ENCODE measurements around the gene PTPRG. TPM values are rescaled to one million over a fixed set of nuclear protein-coding genes. Genes with fewer than 3 reads are reported as not detected.

The PTPRG gene
- total and polyA plus RNA-seq, 2 donors (not counting 3 experiments of a cell fraction or from before 2014, with no cell fraction given) = 8.9 to 39.1 TPM

DNA sequence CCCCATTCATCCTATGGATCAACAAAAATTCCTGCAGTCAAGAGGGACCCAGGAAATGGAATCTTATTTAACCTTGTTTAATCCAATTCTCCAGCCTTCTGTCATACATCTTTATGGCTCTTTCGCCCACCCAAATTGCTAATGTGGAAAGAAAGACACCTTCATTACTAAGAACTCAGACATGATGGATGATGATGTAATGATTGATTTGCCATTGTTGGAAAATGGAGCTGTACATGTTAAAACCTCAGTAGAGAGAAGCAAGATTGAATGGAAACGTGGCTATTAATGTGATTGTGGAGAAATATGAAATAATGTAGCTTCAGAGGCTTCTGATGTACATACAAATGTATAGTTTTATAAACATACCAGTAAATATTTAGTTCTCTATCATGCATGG lies 15.7 kb upstream of the PTPRG start:
- CTCF ChIA-PET = interaction anchor here (0.5 to 2.3 kb wide), 3 partner anchors 9 to 762 kb away, joined by 3 to 14 read pairs (median 3); no protein-coding TSS in a partner anchor

More for the DNA sequence above, 15.7 kb upstream of the PTPRG start:
- no peaks in the 10 kb centered on the region for H3K36me3 ChIP-seq (ENCODE audit: control insufficient read depth in 2 of 2, extremely low read depth in 1 of 2, insufficient read depth in 2 of 2, low read length in 2 of 2)
- no peaks in the 10 kb centered on the region for H3K4me1 ChIP-seq (ENCODE audit: control insufficient read depth, extremely low read depth, insufficient read depth, low read length)
- DNase-seq (ENCODE audit: low read depth, low spot score) (no peak), FAIRE-seq (no peak)
- no peaks in the 10 kb centered on the region for H3K79me2 ChIP-seq (ENCODE audit: control insufficient read depth, insufficient read depth, low read length)
- H3K4me3 ChIP-seq (replicated peaks in 1 of 3; ENCODE audit: insufficient read depth in 1 of 3, low read depth in 1 of 3, low read length in 3 of 3) = no peak overlapping the region
- no peak overlapping the region for H3K4me2 ChIP-seq (ENCODE audit: insufficient read depth, low read length)
- dilution Hi-C loops (cut with MboI; ENCODE audit: extremely low pct_ligation_motif_present, low sequenced_read_pairs) (no loop called here), intact Hi-C loops (cut with micrococcal nuclease) (no loop called here)
- no peak overlapping the region for H3K27ac ChIP-seq (ENCODE audit: insufficient read depth, low read depth, low read length)
- POLR2A ChIA-PET = no interaction called here
- H2AFZ ChIP-seq (ENCODE audit: low read depth, low read length) = no peak overlapping the region
- H4K20me1 ChIP-seq (replicated peaks; ENCODE audit: control insufficient read depth, extremely low read depth, insufficient read depth, low read length) = no peaks in the 10 kb centered on the region
- no peak overlapping the region for H3K9ac ChIP-seq (replicated peaks; ENCODE audit: extremely low read depth, insufficient read depth, low read length)
- no peaks in the 10 kb centered on the region for H3K9me1 ChIP-seq (replicated peaks; ENCODE audit: control insufficient read depth, extremely low read depth, insufficient read depth, low read length)
- TF ChIP-seq EZH2 (IDR thresholded peaks at IDR 0.05; ENCODE audit: borderline replicate concordance, low read depth, low read length, severe bottlenecking) (no peak), POLR2A (IDR thresholded peaks at IDR 0.05; ENCODE audit: low read depth, low read length) (no peak), MYC (IDR thresholded peaks at IDR 0.05; ENCODE audit: low read depth, low read length) (no peak), JUN (IDR thresholded peaks at IDR 0.05; ENCODE audit: borderline replicate concordance, insufficient read depth, insufficient read length, low read depth) (no peak), FOS (IDR thresholded peaks at IDR 0.05; ENCODE audit: borderline replicate concordance, insufficient read depth, low read length) (no peak), POLR2AphosphoS5 (IDR thresholded peaks at IDR 0.05; ENCODE audit: insufficient read depth, low read depth, low read length) (no peak), GATA2 (IDR thresholded peaks at IDR 0.05; ENCODE audit: insufficient read depth, insufficient read length, low read depth, low read length) (no peak), CTCF (IDR thresholded peaks at IDR 0.05; ENCODE audit: extremely low read depth in 1 of 2, insufficient read depth in 1 of 2, low read depth in 1 of 2, low read length in 2 of 2) (no peak)
- TF ChIP-seq, protein P1, sequence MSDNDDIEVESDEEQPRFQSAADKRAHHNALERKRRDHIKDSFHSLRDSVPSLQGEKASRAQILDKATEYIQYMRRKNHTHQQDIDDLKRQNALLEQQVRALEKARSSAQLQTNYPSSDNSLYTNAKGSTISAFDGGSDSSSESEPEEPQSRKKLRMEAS (IDR thresholded peaks at IDR 0.05; ENCODE audit: insufficient read depth, insufficient read length) = no peak
- H3K27me3 ChIP-seq (ENCODE audit: control insufficient read depth in 2 of 2, insufficient read depth in 2 of 2, low read length in 2 of 2) = peaks cover 0 to 2% of the 10 kb centered on the region in 2 experiments
- no peaks in the 10 kb centered on the region for H3K9me3 ChIP-seq (replicated peaks; ENCODE audit: control insufficient read depth, insufficient read depth, low read length)
- no TSS peak for BruUV-seq (replicated peaks)
